Pancreas (tissue), 10 donors: ENCODE data around the gene MAN1A1. TPM values are rescaled to one million over a fixed set of nuclear protein-coding genes. Genes with fewer than 3 reads are reported as not detected.

Source experiments
- ATAC-seq, 4 donors: fragments of 200-7000 bp; cut with Tn5 transposase; one replicate each; pipeline versions ENCODE4 v1.8.0 to v1.9.1; 2020; ENCODE audit warnings: mild to moderate bottlenecking in 4 of 4, moderate library complexity in 4 of 4
- DNase-seq, 6 donors: peaks; one replicate each; pipeline ENCODE4 v3.0.0-alpha.2; 2020
- FAIRE-seq: peaks from 2 replicates; lab custom pipeline; 2012; peaks lifted over from hg19 to GRCh38; lab: Jason Lieb, UNC
- H3K27ac ChIP-seq, 4 donors: fragments of 200-600 bp; sonication (generic); 1 replicate in 3 of 4; 2 replicates in 1 of 4; pipeline versions ENCODE4 v1.5.0 to v1.8.0; 2020
- H3K27me3 ChIP-seq, 4 donors: fragments of 200-600 bp; one replicate each; pipeline ENCODE4 v1.8.0; 2021
- H3K36me3 ChIP-seq, 3 donors: fragments of 200-600 bp; sonication (generic) in 1 of 3; one replicate each; pipeline versions ENCODE4 v1.5.0 to v1.8.0; 2020 to 2021
- H3K4me1 ChIP-seq, 3 donors: fragments of 200-600 bp; one replicate each; pipeline ENCODE4 v1.8.0; 2021
- H3K4me3 ChIP-seq, 4 donors: fragments of 200-600 bp; sonication (generic) in 2 of 4; one replicate each; pipeline versions ENCODE4 v1.5.0 to v1.8.0; 2020 to 2021
- H3K9me3 ChIP-seq, 4 donors: fragments of 200-600 bp; one replicate each; pipeline ENCODE4 v1.8.0; 2021
- WGBS, 2 donors: extraction: QIAGEN DNeasy Blood & Tissue Kit; methylation state at CpG; one replicate each; pipeline ENCODE4 v1.1.7; 2013; 5-methylcytosine and 5-hydroxymethylcytosine counted together
- intact Hi-C, 3 donors: fragments of 100-400 bp; cut with DNase I; formaldehyde crosslinking; loops; one replicate each; pipeline versions ENCODE4 v1.11.1 to v1.14.2; 2022
- polyA plus RNA-seq, 2 donors: library from polyadenylated mRNA; stranded (reverse); fragments of 200-250 nt; gene quantifications; one replicate each; pipeline ENCODE4 v1.2.3, GENCODE V29; 2013
- total RNA-seq, 6 donors: library from RNA; stranded (reverse); fragmentation: NEBNext Ultra II Directional in 4 of 6; extraction: Animal tissue kit (Norgen Biotek cat#: 25700) in 4 of 6; gene quantifications; one replicate each; pipeline versions ENCODE4 v1.2.1 to v1.2.4, GENCODE V29; 2021 to 2023
- TF ChIP-seq, protein P1 (sequence below), 4 donors: fragments of 200-600 bp; sonication (generic) in 3 of 4; IDR thresholded peaks; one replicate each; pipeline versions ENCODE4 v1.5.0 to v1.8.0; 2021; ENCODE audit warnings: antibody characterized with exemption in 4 of 4
- donor health status: healthy with polysubstance abuse.
- donor health status: DM: no; HTN: no; CAD: no; lungs with moderate emphysema.
- donor health status: DM: no; HTN: no; CAD: no.
- donor health status: control.
- donor health status: control.
- donor health status: Bipolar disorder and iron deficiency.
- donor health status: DM: yes; HTN: yes; CAD: no.
- donor health status: DM: no; HTN: no; CAD: no.
- donor health status: DM: no; HTN: no; CAD: no.
- donor health status: DM: yes; HTN: yes; CAD: no.

The MAN1A1 gene
- total and polyA plus RNA-seq, 8 donors = 11.7 to 86.1 (median 30.7) TPM

- H3K36me3 ChIP-seq = no peaks in the 10 kb centered on the region
- peaks cover 0 to 18% (median 8%) of the 10 kb centered on the region in 3 donors for H3K4me1 ChIP-seq
- TF ChIP-seq, protein P1, sequence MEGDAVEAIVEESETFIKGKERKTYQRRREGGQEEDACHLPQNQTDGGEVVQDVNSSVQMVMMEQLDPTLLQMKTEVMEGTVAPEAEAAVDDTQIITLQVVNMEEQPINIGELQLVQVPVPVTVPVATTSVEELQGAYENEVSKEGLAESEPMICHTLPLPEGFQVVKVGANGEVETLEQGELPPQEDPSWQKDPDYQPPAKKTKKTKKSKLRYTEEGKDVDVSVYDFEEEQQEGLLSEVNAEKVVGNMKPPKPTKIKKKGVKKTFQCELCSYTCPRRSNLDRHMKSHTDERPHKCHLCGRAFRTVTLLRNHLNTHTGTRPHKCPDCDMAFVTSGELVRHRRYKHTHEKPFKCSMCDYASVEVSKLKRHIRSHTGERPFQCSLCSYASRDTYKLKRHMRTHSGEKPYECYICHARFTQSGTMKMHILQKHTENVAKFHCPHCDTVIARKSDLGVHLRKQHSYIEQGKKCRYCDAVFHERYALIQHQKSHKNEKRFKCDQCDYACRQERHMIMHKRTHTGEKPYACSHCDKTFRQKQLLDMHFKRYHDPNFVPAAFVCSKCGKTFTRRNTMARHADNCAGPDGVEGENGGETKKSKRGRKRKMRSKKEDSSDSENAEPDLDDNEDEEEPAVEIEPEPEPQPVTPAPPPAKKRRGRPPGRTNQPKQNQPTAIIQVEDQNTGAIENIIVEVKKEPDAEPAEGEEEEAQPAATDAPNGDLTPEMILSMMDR (IDR thresholded peaks at IDR 0.05) = no peak
- intact Hi-C loops = no loop called here
- H3K27ac ChIP-seq = no peak overlapping the region
- no peaks in the 10 kb centered on the region for H3K9me3 ChIP-seq
- 49 to 50% methylated on average over 6 of the region's 6 CpGs for WGBS, 2 donors
- ATAC-seq (peak; percentile 17 to 56 (median 42)), DNase-seq (no peak), FAIRE-seq (no peak)
- no peaks in the 10 kb centered on the region for H3K27me3 ChIP-seq
- no peak overlapping the region for H3K4me3 ChIP-seq
Measured at GRCh38 chr6:119173249-119174084, 176.1 kb downstream of the MAN1A1 start.

DNA sequence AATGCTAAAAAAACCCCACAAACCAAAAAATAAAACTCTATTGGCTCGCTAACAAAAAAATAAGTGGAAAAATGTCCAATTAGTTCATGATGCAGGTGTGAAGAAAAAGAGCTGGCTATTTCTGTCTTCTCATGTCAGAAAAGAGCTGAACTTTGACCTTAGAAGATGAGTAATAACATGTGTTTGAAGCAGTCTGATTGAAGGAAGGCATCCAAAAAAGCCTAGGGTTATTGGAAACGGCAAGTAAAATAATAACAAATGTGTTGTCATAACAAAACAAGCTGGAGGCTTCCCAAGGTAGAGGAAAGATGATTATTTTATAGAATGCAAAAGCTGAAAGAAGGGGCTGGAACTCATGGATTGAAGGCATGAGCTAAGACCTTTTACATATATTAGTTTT lies 176.7 kb downstream of the MAN1A1 start:
- intact Hi-C loops = no loop called here
- TF ChIP-seq, protein P1 (IDR thresholded peaks at IDR 0.05) = no peak
- Histone ChIP-seq H3K36me3 (no peaks in the 10 kb centered on the region), H3K27ac (no peak overlapping the region), H3K4me3 (no peak overlapping the region), H3K27me3 (no peaks in the 10 kb centered on the region), H3K9me3 (no peaks in the 10 kb centered on the region), H3K4me1 (peaks cover 0 to 18% (median 8%) of the 10 kb centered on the region in 3 donors)
- ATAC-seq = peak in 1 of 4 donors; percentile 32
- DNase-seq = no peak
- no peak for FAIRE-seq
- WGBS, 2 donors = 57 to 61% methylated on average over 2 of the region's 2 CpGs

DNA sequence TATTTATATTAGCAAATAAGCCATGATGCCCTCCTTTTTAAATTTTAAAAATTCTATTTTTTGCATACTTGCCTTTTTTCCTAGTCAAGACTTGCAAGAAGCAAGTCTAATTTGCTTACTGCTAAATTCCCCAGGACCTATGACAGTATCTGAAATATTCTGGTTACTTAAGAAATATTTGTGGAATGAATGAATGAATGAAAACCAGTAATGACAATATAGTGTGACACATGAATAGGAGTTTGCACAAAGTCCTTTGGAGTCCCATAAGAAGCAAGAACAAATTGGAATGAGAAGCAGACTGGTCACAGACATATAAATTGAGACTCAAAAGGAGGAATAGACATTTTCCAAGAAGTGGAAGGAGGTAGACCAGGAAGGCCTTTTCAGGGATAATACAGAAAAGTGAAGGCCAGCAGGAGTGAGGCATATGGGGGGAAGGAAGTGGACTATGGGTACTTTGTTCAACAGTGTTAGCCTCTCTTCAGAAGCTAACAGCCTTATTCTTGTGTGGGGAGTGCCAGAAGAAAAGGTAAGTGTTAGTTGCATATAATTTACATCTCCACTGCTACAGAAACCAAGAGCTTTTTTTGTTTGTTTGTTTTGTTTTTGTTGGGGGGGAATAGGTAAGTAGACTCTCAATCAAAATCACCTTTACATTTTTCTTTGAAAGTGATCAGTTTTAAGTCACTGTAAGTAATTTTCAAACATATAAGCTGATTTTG lies 177.5 kb downstream of the MAN1A1 start:
- no peak for FAIRE-seq

GRCh38 chr6:119171088-119171841 lies 178.3 kb downstream of the MAN1A1 start:
- peak in 3 of 4 donors; percentile 14 to 45 (median 39) for ATAC-seq
- DNase-seq = no peak
- Histone ChIP-seq H3K27me3 (no peaks in the 10 kb centered on the region), H3K36me3 (no peaks in the 10 kb centered on the region), H3K9me3 (no peaks in the 10 kb centered on the region), H3K4me3 (no peak overlapping the region), H3K4me1 (peaks cover 0 to 18% (median 8%) of the 10 kb centered on the region in 3 donors), H3K27ac (peak overlapping the region in 1 of 4 donors; percentile 40)
- FAIRE-seq = no peak
- 39 to 48% methylated on average over 3 of the region's 3 CpGs for WGBS, 2 donors
- intact Hi-C loops = no loop called here
- TF ChIP-seq, protein P1 (IDR thresholded peaks at IDR 0.05) = no peak

More for the DNA sequence above, 177.5 kb downstream of the MAN1A1 start:
- no peak for ATAC-seq
- TF ChIP-seq, protein P1 (IDR thresholded peaks at IDR 0.05) = no peak
- Histone ChIP-seq H3K27ac (no peak overlapping the region), H3K9me3 (no peaks in the 10 kb centered on the region), H3K4me3 (no peak overlapping the region), H3K36me3 (no peaks in the 10 kb centered on the region), H3K4me1 (peaks cover 0 to 18% (median 8%) of the 10 kb centered on the region in 3 donors), H3K27me3 (no peaks in the 10 kb centered on the region)
- no peak for DNase-seq
- intact Hi-C loops = no loop called here
